GOT3 (cell line): Measurements from ENCODE around the gene P2RY8.
A peak's percentile ranks its signal among the peaks of the same experiment; 100 is the strongest.
"Not testable (repeated sequence)": the region's sequence is repeated elsewhere in the genome, so short reads cannot be mapped to it uniquely, and the experiment has no call there.

Experiments
- DNase-seq: peaks from one replicate; lab custom pipeline; 2025; ENCODE audit warnings: mixed read lengths; lab: John Stamatoyannopoulos, UW

Gene P2RY8

DNA sequence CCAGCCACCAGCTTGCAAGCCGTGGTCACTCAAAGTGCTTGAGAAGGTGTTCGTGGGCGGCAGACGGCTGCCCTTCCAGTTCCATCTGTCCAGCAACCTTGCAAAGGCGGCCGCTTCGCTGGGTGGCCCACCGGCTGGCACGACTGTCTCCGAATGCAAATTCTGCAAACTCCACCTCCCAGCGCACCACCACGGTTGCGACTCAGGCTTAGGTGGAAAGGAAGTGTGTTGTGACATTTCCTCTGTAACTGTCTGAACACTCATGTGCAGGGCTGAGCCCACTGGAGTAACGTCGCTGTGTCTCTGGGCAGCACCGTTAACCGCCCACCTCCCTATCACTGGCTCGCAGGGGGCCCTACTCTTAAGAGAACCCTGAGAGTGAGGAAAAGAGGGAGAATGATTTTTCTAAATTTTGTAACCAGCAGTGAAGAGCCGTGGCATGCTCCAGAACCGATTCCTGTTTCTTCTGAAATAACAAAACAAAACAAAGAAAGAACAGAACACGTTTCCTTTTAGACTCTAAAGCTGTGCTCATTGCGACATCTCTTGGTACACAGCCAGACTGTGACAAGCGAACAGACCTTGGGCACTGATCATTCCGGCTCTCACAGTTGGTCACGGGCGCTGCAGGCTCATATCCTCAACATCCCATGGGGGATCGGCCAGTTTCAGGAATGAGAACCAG, at the start of gene P2RY8:
Gene P2RY8 (minus strand): TSS at position 155 of the 685 bp plus-strand sequence. CDS start 70,627 bp downstream, outside the sequence.
- DNase-seq: peak; percentile 15

GRCh38 chrX:1584237-1585011, 47.4 kb upstream of the P2RY8 start:
- no peak for DNase-seq

DNA sequence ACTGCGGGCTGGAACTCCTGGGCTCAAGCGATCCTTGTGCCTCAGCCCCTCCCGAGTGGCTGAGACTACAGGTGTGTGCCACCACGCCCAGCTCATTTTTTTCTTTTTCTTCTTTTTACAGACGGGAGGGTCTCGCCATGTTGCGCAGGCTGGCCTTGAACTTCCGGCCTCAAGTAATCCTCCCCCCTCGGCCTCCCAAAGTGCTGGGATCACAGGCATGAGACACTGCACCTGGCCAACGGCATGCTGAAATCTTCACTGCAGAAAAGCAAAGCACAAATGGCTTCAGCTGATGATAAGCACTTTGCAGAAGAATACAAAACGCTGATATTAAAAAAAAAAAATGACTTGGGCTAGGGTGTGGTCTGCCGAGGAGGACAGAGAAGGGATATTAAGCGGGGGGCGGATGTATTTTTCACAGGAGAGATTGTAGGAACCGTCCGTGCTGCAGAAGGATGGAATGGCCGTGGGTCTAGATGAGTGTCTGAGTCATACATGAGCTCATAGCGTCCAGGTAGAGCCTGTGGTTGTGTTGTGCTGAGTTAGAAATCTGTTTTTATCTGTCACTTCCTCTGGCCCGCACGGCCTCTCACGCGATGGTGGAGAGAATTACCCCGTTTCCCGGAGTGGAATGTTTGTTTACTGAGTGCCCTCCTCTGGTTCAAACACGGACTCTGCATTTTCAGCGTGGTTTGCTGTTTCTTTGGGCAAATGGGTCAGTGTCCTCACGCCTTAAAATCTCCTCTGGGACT, 45.9 kb upstream of the P2RY8 start:
- DNase-seq: no peak

- peak; percentile 5 for DNase-seq
Measured at GRCh38 chrX:1581132-1581531, 44.1 kb upstream of the P2RY8 start.

- DNase-seq: no peak
Measured at GRCh38 chrX:1578511-1579173, 41.7 kb upstream of the P2RY8 start.

- DNase-seq: no peak
Measured at GRCh38 chrX:1577845-1578244, 40.9 kb upstream of the P2RY8 start.

DNA sequence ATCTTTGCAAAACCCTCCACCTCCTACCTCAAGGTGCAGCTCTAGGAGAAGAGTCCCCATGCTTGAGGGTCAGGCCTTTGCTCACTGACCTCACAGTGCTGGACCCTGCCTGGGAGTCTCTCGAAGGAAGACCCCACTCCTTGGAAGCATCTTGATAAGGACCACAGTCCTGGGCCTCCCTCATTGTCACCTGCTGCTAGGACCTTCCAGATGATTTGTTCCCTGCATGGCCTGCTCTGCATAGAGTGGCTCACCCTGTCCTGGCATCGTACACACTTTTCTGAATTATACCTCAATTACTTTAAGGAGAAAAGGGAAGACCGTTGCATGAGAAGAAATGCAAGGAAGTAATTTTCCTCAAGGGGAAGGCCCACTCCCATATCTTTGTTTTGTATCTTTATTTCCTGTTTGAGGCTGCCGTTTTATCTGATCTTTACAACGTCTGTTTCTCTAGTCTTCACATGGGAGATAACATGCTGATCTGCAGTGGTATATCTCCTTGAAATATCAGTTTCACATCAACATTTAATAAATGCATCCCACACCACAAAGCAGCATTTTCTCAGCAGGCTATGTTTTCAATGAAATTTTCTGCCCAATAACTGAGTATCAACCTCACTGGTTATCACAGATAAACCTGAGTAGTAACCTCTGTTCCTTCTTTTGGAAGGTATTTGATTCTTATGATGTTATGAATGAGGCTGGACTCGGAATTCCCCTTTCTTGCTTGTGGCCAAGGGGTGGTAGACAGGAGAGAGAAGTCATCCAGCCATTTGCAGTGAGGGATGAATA, 39.4 kb upstream of the P2RY8 start:
- DNase-seq: no peak

- DNase-seq: not testable (repeated sequence)
Measured at GRCh38 chrX:1574181-1574580, 37.2 kb upstream of the P2RY8 start.

GRCh38 chrX:1564750-1565683, 28.0 kb upstream of the P2RY8 start:
- DNase-seq: no peak

- DNase-seq: not testable (repeated sequence)
Measured at GRCh38 chrX:1564077-1564476, 27.1 kb upstream of the P2RY8 start.

DNA sequence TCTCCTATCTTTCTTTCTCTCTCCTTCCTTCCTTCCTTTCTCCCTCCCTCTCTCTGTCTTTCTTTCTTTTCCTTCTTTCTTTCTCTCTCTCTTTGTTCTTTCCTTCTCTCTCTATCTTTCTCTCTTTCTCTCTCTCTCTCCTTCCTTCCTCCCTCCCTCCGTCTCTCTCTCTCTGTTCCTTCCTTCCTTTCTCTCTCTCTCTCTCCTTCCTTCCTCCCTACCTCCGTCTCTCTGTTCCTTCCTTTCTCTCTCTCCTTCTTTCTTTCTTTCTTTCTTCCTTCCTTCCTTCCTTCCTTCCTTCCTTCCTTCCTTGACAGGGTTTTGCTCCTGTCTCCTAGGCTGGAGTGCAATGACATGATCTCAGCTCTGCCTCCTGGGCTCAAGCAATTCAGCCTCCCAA, 24.2 kb upstream of the P2RY8 start:
- no peak for DNase-seq

DNA sequence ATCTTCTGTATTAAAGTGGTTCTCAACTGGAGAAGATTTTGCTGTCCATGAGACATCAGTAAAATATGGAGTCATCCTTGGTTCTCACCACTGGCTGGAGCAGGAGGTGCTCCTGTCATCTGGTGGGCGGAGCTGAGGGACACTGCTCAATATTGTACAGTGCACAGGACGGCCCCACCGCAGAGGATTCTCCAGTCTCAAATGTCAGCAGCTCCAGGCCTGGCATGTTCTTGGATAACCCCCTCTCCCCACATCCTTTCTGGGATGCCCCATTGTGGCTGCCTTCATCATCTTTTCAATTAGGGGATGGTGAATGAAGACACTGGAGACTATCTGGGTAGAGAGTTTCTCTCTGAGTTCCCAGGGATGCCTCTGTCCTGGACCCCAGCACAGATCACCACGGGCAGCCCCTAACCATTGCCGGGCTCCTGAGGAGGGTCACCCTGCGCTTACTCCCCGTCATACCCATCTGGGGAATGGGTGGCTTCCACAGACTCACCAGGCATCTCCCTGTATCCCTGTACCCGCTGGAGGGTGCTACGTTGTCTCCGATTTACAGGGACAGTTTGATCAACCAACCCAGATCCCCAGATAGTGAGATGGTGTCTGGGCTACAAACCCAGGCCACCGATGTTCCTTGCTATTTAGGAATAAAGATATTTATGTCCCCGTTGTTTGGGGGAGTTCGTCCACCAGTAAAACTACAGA, 21.9 kb upstream of the P2RY8 start:
- no peak for DNase-seq

DNA sequence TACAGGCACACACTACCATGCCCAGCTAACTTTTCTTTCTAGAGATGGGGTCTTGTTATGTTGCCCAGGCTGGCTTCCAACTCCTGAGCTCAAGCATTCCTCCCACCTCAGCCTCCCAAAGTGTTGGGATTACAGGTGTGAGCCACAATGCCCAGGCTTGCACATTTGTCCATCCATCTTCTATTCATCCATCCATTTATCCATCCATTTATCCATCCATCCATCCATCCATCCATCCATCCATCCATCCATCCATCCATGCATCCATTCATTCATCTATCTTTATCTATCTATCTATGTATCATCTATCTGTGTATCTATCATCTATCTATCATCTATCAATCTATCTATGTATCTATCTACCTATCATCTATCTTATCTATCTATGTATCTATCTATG, 20.5 kb upstream of the P2RY8 start:
- DNase-seq: not testable (repeated sequence)

DNA sequence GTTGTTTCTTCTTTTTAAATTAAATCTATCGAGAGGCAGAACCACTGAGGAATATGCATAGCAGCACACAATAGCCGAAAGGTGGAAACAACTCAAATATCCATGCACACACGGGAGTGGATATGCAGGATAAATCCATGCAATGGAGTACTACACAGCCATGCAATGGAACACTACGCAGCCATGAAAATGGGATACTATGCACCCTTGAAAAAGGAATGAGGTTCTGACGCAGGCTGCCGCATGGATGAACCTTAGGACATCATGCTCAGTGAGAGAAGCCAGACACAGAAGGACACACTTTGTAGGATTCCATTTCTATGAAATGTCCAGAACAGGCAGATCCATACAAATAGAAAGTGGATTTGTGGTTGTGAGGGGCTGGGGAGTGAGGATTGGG, 18.4 kb upstream of the P2RY8 start:
- DNase-seq: no peak

DNA sequence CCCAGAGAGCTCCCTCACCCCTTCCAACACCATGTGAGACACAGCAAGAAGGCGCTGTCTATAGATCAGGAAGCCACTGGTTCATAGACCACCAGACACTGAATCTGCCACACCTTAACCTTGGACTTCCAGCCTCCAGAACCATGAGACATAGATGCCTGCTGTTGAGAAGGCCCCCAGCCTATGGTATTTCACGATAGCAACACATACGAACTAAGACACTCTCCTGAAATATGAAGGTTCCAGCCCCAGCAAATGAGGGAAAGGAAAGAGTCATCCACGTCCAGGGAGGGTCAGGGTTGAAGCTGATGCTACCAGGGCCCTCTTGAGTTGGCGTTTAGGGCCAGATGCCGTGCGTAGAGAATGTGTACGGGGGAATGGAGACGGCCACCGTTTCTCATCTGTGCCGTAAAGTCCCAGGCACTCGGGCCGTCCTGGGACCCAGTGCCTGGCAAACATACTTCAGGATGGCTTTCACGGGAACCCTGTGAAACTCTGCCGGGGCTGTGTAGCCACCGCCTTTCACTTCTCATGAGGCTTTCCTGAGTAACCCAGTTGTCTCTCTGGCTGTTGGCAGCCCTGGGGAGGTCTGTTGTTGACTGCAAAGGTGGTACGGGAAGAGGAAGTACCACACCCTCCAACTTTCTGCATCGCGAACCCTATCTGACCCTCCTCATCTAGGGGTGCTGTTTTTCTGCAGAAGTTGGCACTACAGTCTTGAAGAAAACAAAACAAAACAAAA, 17.7 kb upstream of the P2RY8 start:
- no peak for DNase-seq

GRCh38 chrX:1551959-1552546, 15.1 kb upstream of the P2RY8 start:
- DNase-seq: no peak

DNA sequence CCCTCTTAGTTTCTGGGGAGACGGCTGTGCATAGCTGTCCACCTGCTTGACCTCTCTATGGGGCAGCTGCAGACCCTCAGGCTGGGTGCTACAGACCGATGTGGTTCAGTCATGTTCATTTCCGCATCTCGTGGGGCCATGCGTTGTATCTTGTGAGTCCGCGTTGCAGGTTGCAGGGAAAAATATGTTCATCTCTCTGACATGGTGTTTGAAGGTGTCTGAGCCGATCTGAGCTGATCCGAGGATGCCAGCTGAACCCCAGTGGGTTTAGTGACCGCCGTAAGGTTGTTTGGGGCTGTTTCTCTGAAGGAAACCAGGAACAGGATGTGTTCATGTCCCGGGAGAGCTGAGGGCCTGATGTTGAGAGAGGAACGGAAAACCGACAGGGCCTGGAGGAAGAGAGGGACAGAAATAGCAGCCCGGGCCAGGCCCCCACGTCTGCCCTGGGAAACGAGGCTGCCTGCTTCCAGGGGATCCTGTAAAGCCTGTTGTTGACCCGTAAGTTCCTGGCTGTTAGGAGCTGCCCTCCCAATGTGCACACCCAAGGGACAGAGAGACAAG, 9.8 kb upstream of the P2RY8 start:
- DNase-seq: no peak

DNA sequence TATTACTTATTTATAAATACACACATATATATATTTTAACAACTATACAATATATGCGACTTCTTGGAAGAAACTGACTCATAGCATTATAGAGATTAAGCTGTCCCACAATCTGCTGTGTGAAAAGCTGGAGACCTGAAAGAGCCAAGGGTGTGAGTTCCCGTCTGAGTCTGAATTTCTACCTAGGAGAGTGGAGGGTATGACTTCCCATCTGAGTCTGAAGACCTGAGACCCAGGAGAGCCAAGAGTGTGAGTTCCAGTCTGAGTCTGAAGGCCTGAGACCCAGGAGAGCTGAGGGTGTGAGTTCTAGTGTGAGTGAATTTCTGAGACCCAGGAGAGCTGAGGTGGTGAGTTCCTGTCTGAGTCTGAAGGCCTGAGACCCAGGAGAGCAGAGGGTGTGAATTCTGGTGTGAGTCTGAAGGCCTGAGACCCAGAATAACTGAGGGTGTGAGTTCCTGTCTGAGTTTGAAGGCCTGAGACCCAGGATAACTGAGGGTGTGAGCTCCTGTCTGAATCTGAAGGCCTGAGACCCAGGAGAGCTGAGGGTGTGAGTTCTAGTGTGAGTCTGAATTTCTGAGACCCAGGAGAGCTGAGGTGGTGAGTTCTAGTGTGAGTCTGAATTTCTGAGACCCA, 8.9 kb upstream of the P2RY8 start:
- no peak for DNase-seq
